Middle frontal gyrus (tissue), 1 donor: ENCODE data around the gene CTTN.

Experiments
- DNase-seq: peaks from one replicate; pipeline ENCODE4 v3.0.0-alpha.2; 2015; ENCODE audit warnings: low spot score; ENCODE audit errors: extremely low spot score

The CTTN gene

GRCh38 chr11:70428701-70429427, 30.5 kb downstream of the CTTN start:
- DNase-seq = no peak

- no peak for DNase-seq
Observed at GRCh38 chr11:70429428-70429705, 31.0 kb downstream of the CTTN start.

DNA sequence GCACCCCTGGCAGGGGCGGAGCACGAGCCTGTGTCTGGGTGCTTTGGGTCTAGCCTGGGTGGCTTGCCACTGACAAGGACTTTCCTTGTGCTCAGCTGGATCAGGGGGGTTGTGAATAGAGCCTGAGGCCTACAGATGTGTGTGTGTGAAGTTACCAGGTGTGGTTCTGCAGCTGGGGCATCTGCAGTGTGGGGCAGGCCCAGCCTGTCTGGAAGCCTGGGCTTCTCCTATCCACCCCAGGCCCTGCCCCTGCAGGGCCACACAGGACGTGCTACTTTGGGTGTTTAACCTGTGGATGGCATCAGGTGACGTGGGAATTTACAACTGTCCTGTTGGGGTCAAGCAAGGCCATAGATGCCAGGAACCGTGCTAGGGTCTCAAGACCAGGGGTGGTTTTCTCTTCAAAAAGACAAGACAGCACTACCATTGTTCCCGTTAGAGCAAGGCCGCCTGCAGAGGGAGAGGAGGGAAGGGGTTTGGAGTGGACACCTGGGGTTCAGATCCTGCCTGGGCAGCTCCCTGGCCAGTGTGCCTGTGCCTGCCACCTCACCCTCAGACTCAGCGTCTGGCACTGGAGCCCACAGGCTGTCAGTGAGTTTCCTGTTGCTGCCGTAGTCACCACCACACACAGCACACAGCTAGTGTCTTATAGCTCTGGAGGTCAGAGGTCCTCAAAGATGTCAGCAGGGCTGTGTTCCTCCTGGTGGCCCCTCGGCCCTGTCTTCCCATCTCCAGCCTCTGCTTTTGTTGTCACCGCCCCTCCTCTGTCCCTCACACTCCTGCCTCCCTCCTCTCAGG, 31.6 kb downstream of the CTTN start:
- no peak for DNase-seq

- no peak for DNase-seq
Observed at GRCh38 chr11:70430671-70431574, 32.6 kb downstream of the CTTN start.

- no peak for DNase-seq
Observed at GRCh38 chr11:70431611-70432010, 33.3 kb downstream of the CTTN start.

- no peak for DNase-seq
Observed at GRCh38 chr11:70432065-70432464, 33.7 kb downstream of the CTTN start.

GRCh38 chr11:70432580-70432979, 34.3 kb downstream of the CTTN start:
- no peak for DNase-seq

DNA sequence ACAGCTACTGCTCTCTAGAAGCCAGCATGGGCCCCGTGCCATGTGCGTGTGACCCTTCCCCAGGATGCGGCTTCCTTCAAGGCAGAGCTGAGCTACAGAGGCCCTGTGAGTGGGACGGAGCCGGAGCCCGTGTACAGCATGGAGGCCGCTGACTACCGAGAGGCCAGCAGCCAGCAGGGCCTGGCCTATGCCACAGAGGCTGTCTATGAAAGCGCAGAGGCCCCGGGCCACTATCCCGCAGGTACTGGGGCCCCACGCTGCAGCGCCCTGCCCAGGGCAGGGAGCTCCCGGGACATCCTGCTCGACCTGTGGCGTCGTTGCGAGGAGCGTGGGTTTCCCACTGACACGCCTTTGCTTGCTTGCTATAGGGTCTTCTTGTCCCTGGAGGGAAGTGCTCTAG, 34.7 kb downstream of the CTTN start:
- DNase-seq = no peak

- DNase-seq = no peak
Observed at GRCh38 chr11:70433526-70433925, 35.2 kb downstream of the CTTN start.

GRCh38 chr11:70433966-70434812, 35.9 kb downstream of the CTTN start:
- no peak for DNase-seq

- no peak for DNase-seq
Observed at GRCh38 chr11:70434813-70435278, 36.5 kb downstream of the CTTN start.

DNA sequence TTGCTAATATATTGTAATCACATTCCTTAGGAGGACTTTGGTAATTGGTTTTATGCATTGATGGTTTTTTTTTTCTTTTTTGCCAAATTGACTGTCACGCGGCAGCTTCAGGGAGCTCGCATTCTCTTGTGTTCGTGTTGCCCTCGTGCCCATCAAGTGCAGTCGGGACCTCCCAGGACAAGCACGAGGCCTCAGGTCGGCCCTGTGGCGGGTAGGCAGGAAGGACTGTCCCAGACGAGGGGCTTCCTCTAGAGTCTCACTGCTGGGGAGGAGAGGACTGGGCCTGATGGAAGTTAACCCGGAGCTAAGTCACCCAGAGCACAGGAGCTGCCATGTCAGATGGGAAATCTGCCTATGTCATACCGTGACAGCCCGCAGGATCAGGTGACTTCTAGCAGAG, 37.0 kb downstream of the CTTN start:
- DNase-seq = no peak

DNA sequence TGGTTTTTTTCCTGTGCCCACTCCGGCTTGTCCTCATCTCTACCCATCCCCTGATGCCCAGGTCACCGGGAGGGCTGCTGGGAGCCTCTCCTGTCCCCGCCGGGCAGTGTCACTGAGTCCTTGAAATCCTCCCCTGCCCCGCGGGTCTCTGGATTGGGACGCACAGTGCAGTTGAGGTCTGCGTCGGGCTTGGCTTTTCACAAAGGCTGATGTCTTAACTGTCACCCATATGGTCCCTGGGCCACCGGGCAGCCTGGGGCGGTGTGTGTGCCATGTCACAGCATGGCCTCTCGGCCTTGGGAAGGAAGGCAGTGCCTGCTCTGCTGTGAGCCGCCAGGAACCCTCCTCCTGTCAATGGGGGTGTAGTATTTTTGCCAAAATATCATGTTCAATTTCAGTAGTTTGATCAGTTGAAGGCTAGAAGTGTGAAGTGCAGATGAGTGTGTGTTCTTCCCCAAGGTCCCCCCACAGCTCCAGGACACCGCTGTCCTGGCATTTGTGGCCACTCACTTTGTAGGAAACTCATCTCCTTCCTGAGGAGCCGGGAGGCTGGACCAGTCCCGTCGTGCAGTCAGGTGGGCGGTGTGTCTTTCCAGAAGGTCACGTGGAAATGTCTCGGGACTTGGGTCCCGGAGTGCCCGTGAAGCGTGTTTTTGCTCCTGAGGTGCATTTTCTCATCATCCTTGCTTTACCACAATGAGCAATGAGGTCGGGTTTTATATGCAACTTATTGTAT, 37.6 kb downstream of the CTTN start:
- no peak for DNase-seq

GRCh38 chr11:70436501-70436860, 38.2 kb downstream of the CTTN start:
- DNase-seq = no peak

- no peak for DNase-seq
Observed at GRCh38 chr11:70437111-70437784, 38.9 kb downstream of the CTTN start.

GRCh38 chr11:70440206-70440605, 41.9 kb downstream of the CTTN start:
- DNase-seq = no peak

DNA sequence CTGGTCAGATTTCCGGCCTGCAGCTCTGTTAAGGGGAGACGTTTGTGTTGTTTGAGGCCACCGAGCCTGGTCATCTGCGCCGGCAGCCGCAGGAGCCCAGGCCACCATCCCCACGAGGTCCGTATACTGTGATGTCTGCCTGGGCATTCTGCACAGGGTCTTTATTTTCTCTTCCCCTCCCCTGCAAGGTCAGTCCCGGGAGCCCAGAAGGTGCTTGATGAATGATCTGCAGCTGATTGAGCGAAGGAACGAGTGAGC, 45.4 kb downstream of the CTTN start:
- no peak for DNase-seq

DNA sequence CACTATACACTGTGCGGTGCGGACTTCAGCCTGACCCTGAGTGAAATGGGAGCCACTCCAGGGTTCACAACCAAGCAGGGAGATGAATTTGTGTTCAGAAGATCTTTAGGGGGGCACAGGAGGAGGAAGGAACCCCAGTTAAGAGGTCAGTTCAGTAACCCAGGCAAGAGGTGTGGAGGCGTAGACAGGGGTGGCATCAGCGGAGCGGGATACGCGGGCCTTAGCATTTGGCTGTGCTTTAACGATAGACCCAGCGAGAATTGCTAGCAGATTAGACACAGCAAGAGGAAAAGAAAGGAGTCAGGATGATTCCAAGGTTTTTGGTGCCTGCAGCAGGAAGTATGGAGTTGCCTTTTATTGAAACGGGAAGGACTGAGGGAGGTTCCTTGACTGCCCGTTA, 46.8 kb downstream of the CTTN start:
- no peak for DNase-seq

DNA sequence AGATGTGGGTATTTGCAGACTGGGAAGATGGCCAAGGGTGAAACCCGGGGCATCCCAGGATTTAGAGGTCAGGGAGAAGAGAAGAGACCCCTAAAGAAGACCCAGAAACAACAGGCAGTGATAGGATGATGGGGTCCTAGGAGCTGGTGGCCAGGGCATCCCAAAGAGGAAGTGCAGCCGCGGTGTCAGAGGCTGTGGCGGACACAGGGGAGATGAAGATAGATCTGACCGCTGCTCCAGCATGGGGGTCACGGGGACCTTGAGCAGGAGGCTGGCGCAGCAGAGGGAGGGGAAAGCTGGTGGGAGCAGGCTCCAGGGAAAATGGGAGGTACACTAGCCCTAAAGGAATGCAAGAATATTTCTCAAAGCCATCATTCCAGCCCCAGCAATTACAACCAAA, 47.3 kb downstream of the CTTN start:
- DNase-seq = no peak

DNA sequence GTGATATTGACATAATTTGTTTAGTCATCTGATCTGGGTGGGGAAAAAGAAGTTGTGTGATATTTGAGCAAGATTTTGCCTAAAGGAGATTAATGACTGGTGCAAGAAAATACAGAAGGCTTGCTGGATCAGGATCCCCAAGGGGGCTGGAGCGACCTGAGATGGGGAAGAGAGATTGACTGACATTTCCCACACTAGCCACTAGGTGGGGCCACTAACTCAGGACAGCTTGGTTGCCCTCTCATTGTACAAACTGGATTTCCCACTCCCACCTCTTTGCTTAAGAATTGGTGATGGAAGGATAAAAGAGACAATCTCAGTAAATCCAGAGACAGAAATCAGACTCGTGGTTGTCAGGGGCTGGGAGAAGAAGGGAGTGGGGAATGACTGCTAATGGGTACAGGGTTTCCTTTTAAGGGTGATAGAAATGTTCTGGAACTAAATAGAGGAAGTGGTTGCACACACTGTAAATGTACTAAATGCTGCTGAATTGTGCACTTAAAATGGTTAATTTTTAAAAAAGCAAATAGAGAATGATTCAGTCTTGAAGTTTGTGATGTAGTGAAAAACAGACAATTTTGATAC, 50.7 kb downstream of the CTTN start:
- DNase-seq = no peak
